ENCODE measurements around the gene AKTIP. TPM values are rescaled to one million over a fixed set of nuclear protein-coding genes. Genes with fewer than 3 reads are reported as not detected.

AKTIP gene
- total RNA-seq, 2 donors from 2014 or later, result 47.0 to 59.5 TPM

DNA sequence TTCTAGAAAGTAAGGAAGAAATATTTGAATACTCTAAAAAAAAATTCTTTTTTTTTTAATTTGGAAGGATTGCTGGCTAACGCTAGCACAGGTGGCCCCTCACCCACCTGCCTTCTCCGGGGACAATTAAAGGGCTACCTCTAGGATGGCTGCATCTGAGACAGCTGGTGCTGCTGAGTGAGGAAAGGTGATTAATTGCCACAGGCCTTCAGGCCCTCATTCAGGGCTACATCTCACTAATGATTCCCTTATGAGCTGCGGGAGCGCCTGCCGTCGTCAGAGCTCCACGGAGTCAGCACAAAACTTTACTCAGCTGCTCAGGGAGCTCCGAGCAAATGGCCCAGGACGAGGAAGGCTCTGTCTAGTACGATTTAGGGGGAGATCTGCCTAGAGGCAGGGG, 27.0 kb upstream of the AKTIP start:
- Histone ChIP-seq H3K27ac (no peak overlapping the region), H3K27me3 (replicated peaks; ENCODE audit: insufficient read depth) (no peaks in the 10 kb centered on the region), H3K36me3 (no peaks in the 10 kb centered on the region), H3K4me1 (ENCODE audit: control insufficient read depth in 1 of 2, low read depth in 2 of 2) (no peaks in the 10 kb centered on the region), H3K4me3 (no peak overlapping the region), H3K9me3 (no peaks in the 10 kb centered on the region)
- DNase-seq (ENCODE audit: low spot score) (no peak), ATAC-seq (ENCODE audit: insufficient number of reproducible peaks, low FRiP score, low read depth) (no peak)
- TF ChIP-seq, protein P1, sequence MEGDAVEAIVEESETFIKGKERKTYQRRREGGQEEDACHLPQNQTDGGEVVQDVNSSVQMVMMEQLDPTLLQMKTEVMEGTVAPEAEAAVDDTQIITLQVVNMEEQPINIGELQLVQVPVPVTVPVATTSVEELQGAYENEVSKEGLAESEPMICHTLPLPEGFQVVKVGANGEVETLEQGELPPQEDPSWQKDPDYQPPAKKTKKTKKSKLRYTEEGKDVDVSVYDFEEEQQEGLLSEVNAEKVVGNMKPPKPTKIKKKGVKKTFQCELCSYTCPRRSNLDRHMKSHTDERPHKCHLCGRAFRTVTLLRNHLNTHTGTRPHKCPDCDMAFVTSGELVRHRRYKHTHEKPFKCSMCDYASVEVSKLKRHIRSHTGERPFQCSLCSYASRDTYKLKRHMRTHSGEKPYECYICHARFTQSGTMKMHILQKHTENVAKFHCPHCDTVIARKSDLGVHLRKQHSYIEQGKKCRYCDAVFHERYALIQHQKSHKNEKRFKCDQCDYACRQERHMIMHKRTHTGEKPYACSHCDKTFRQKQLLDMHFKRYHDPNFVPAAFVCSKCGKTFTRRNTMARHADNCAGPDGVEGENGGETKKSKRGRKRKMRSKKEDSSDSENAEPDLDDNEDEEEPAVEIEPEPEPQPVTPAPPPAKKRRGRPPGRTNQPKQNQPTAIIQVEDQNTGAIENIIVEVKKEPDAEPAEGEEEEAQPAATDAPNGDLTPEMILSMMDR (IDR thresholded peaks at IDR 0.05), result no peak

DNA sequence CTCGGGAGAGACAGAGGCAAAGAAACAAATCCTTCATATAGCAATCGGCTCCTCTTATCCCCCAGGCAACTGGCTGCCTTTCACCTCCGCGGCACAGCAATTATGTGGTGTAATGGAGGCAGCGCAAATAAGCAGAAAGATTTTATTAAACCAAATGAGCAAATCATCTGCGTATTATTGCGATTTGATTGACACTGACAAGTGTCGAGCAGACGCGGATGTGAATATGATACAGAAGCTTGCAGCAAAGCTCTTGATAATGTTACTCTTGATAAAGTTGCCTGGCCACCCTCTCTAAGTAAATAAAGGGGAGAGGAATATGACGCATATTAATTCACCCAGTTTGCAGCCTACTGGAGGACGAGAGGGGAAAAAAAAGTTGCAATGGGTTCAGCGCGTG, 26.5 kb upstream of the AKTIP start:
- Histone ChIP-seq H3K4me1 (ENCODE audit: control insufficient read depth in 1 of 2, low read depth in 2 of 2) (no peaks in the 10 kb centered on the region), H3K9me3 (no peaks in the 10 kb centered on the region), H3K27ac (no peak overlapping the region), H3K4me3 (no peak overlapping the region), H3K27me3 (replicated peaks; ENCODE audit: insufficient read depth) (no peaks in the 10 kb centered on the region), H3K36me3 (no peaks in the 10 kb centered on the region)
- no peak for ATAC-seq (ENCODE audit: insufficient number of reproducible peaks, low FRiP score, low read depth)
- no peak for DNase-seq (ENCODE audit: low spot score)
- TF ChIP-seq, protein P1 (IDR thresholded peaks at IDR 0.05), result no peak

- no peak for ATAC-seq (ENCODE audit: insufficient number of reproducible peaks, low FRiP score, low read depth)
- TF ChIP-seq, protein P1 (IDR thresholded peaks at IDR 0.05), result no peak
- Histone ChIP-seq H3K9me3 (no peaks in the 10 kb centered on the region), H3K27ac (no peak overlapping the region), H3K4me1 (ENCODE audit: control insufficient read depth in 1 of 2, low read depth in 2 of 2) (no peaks in the 10 kb centered on the region), H3K27me3 (replicated peaks; ENCODE audit: insufficient read depth) (no peaks in the 10 kb centered on the region), H3K4me3 (no peak overlapping the region), H3K36me3 (no peaks in the 10 kb centered on the region)
- DNase-seq (ENCODE audit: low spot score), result no peak
These were observed 25.8 kb upstream of the AKTIP start for GRCh38 chr16:53528797-53529196.

DNA sequence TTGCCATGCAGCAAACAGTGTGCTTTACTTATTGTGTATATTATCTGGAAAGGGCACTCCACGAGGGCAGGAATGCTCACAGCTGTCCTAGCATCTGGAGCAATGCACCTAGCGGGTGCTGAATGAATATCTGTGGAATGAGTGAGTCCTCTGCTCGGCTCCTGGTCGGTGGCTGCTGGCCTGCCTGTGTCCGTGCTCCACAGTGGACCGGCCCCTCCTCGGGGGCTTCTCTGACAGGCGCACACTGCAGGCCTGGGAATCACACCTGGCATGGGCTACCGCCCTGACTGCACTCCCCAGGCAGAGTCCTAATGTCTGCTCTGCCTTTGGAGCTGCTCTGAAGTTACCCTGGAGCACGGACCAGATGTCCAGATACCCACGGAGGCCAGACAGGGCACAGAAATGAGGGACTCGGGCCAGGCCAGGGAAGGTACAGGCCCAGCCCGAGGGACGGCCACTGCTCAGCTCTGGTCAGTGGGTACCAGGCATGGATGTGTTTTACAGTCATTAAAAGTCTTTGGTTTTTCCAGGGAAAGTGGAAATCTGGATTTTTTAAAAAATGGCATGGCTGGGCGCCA, 21.1 kb upstream of the AKTIP start:
- no peaks in the 10 kb centered on the region for H3K4me1 ChIP-seq (ENCODE audit: control insufficient read depth in 1 of 2, low read depth in 2 of 2)
- no peaks in the 10 kb centered on the region for H3K36me3 ChIP-seq
- no peaks in the 10 kb centered on the region for H3K9me3 ChIP-seq
- no peak for DNase-seq (ENCODE audit: low spot score)
- no peak overlapping the region for H3K27ac ChIP-seq
- H3K27me3 ChIP-seq (replicated peaks; ENCODE audit: insufficient read depth), result no peaks in the 10 kb centered on the region
- no peak overlapping the region for H3K4me3 ChIP-seq
- no peak for ATAC-seq (ENCODE audit: insufficient number of reproducible peaks, low FRiP score, low read depth)
- TF ChIP-seq, protein P1 (IDR thresholded peaks at IDR 0.05), result no peak

GRCh38 chr16:53523126-53523804, 20.3 kb upstream of the AKTIP start:
- TF ChIP-seq, protein P1 (IDR thresholded peaks at IDR 0.05), result no peak
- H3K36me3 ChIP-seq, result no peaks in the 10 kb centered on the region
- ATAC-seq (ENCODE audit: insufficient number of reproducible peaks, low FRiP score, low read depth) (no peak), DNase-seq (ENCODE audit: low spot score) (no peak)
- no peaks in the 10 kb centered on the region for H3K4me1 ChIP-seq (ENCODE audit: control insufficient read depth in 1 of 2, low read depth in 2 of 2)
- no peaks in the 10 kb centered on the region for H3K27me3 ChIP-seq (replicated peaks; ENCODE audit: insufficient read depth)
- H3K27ac ChIP-seq, result no peak overlapping the region
- no peaks in the 10 kb centered on the region for H3K9me3 ChIP-seq
- H3K4me3 ChIP-seq, result no peak overlapping the region

Data from thoracic aorta (tissue), 2 donors.